ENCODE data around the gene RGL3. TPM values are rescaled to one million over a fixed set of nuclear protein-coding genes. Genes with fewer than 3 reads are reported as not detected.
"Not testable (repeated sequence)": the region's sequence is repeated elsewhere in the genome, so short reads cannot be mapped to it uniquely, and the experiment has no call there.

RGL3 gene
- total RNA-seq, 1 donor from 2014 or later, result 1.8 TPM

DNA sequence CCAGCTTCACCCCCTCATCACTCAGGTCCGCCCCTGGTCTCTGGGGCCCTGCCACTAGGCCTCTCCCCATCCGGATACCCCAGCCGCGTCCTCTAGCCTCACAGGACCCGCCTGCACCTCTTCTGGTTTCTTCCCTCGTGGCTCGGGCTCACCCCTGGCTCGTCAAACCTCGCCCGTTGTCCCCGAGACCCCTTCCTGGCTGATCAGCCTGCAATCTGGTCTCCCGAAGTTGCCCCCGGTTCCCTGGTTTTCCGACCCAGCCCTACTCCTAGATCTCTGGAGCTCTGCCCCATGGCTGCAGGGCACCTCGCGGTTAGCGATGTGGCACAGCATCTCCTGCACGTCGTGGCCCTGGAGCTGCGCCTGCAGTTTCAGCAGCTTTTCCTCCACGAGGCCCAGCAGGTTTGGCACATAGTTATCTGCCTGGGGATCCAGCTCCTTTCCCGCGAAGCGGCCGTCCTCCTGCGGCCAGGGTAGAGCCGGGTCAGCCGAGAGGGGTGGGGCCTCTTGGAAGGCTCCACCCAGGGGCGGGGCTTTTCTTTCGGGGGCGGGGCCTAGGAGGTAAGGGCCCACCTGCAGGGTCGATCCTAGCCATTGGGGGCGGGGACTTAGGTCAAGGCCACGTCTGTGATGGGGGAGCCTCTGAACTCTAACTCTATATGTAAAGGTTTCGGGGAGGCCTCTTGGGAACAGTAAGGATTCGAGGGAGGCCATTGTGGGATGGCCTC, 2.4 kb upstream of the RGL3 start:
- no peak for DNase-seq

DNA sequence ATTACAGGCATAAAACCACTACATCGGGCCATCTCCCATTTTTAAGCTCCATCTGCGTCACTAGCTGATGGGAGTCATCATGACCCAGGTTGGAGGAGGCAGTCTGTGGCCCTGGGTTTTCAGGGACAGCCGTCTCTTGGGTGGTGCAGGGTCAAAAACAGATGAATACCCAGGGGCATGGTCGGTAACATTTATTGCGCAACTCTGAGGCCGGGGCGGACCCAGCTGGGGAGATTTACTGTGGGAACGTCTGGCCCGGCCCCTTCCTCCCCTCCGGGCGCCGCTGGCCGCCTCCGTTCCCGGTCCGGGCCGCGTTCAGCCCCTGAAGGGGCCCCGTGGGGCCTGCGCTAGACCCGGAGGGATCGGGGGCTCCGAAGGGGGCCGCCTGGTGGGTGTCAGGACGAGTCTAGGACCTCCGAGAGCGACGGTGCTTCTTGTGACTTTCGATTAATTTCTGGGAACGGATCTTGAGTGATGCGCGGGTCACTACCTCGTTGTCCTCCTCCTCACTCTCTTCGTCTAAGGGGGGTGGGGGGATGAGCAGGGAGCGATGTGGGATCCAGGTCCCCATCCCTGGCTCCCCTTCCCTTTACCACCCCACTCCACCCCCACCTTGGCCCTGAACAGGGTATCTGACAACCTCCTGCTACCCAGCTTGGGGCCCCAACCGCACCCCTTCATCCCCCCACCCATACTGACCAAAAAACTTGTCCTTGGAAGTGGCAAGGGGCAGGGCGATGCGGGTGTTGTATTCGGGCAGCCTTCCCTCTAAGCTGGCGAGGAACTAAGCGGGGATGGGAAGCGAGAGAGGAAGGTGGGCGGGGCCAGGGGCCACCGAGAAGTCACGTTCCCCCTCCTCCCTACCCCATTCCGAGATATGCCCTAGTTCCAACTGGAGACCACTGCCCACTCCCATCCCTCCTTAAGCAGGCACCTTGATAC, 1.6 kb upstream of the RGL3 start:
- DNase-seq, result no peak

DNA sequence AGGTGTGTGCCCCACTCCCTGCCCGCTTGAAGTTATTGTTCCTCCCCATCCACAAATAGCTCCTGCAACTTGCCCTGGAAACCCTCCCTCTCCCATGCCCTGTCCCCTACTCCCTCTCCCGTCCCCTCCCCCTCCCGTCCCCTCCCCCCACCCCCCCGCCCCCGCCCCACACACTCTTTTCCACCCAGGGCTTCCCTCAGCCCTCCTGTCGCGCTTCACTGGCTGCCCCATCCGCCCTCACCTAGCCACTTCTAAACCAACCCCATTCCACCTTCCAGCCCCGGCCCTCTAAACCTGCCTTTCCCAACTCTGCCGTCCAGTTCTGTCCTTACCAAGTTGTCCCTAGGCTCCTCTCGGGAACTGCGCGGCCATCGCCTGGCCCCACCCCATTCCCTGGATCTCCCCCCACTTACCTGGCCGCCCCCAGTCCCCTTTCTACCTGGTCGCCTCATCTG, 993 bp downstream of the RGL3 start:
- no peak for DNase-seq

DNA sequence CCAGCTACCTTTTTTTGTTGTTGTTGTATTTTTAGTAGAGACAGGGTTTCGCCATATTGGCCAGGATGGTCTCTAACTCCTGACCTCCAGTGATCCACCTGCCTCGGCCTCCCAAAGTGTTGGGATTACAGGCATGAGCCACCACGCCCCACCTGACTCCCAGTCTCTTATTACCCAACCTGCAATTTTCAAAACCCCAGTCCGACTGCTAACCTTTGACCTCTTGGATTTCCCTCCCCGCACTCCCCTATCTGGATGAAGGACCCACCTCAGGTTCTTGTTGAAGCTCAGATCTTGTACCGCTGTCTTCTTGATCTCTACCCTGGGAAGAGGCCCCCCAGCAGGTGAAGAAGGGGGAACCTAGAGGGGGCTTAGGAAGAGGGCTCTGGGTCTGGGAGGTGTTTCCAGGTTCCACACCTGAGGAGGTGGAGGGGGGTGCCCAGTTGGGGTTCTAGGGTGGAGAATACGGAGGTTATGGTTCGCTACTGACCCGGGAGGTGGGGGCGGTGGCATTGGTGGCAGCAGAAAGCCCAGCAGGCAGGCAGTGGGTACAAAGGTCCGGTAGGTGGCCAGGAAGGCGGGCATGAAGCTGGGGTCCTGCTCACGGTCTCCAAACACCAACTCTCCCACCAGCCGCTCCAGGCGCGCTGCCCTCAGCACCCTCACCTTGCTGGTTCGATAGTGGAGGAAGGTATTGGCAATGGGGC, 2.6 kb downstream of the RGL3 start:
- DNase-seq, result no peak

DNA sequence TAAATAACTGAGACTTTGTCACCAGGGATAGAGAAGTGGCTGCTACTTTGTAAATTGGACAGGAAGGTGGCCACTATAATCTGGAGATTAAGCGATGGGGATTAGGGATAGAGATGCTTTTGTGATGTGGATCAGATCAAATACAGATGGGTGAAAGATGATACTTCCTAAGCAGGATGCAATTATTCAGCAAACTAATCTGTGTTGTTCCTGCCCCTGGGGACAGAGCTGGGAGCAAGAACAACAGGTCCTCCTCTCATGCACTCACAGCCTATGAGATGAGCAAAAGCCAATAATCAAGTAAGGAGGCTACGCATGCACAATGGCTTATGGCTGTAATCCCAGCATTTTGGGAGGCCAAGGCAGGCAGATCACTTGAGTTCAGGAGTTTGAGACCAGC, 4.6 kb downstream of the RGL3 start:
- DNase-seq, result no peak

DNA sequence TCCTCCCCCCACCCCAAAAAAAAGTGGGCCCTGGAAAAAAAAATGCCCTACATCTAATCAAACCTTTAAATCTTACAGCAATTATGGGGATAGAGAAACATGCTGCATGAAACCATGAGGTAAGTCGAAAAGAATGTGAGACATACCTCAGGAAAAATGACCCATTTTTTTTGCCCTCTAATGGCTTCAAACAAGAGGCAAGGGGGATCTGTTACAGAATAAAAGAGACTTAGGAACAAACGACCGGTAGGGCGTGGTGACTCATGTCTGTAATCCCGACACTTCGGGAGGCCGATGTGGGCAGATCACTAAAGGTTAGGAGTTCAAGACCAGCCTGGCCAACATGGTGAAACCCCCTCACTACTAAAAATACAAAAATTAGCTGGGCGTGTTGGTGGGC, 8.4 kb downstream of the RGL3 start:
- no peak for DNase-seq

DNA sequence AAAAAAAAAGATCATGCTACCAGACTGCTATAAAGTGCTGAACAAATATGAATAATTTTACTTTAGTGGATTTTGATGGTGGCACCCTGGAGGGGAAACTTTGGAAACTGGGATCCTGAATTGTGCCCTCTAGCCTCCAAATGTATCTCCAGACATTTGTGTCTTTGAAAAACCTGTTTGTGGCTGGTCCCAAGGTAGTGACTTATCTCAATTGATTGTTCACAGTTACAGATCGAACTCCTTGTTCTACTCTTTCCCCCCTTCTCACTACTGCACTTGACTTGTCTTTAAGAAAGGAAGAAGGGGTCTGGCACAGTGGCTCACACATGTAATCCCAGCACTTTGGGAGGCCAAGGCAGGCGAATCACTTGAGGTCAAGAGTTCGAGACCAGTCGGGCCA, 10.5 kb downstream of the RGL3 start:
- no peak for DNase-seq

DNA sequence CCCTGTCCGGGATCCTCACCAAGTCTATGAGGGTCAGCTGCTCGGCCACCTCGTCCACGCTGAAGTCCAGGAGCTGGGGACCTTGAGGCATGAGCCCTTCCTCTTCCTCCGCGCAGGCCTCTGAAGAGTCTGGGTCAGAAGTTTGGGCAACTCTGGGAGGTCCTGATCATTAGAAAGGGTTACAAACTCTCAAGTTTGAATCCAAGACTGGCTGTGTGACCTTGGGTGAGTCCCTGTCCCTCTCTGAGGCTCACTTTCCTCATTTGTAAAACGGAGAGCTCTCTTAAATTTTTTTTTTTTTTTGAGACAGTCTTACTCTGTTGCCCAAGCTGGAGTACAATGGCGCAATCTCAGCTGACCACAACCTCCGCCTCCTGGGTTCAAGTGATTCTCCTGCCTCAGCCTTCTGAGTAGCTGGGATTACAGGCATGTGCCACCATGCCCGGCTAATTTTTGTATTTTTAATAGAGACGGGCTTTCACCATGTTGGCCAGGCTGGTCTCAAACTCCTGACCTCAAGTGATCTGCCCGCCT, 12.3 kb downstream of the RGL3 start:
- not testable (repeated sequence) for DNase-seq

DNA sequence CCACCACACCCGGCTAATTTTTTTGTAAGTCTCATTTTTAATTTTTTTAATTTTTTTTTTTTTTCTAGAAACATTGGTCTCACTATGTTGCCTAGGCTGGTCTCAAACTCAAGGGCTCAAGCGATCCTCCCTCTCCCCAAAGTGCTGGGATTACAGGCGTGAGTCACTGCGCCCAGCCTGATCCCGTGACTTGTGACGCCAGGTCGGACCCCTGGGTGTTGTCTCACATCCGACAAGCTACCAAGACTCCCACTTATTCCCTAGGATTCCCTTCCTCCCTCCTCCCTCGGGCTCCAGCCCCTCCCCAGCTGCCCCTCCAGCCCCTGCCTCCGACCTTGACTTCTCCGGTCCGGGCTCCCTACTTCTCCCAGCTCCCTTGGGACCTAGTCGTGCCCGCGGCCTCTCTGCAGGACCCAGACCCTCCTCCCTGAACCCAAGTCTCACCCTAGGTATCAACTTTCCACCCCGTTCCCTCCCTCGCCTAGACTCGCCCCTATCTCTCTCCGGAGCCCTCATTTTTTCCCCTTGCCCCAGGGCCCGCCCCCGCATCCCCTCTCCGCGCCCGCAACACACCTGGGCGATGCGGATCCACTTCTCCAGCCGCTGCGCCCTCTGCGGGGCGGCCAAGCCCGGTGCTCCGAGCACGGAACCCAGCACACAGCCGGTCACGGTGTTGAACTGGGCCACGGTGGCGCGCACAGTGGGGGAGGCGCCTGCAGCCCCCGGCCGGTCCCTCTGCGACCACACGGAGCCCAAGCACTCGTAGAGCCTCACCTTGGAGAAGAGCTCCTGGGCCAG, 13.1 kb downstream of the RGL3 start:
- no peak for DNase-seq

DNA sequence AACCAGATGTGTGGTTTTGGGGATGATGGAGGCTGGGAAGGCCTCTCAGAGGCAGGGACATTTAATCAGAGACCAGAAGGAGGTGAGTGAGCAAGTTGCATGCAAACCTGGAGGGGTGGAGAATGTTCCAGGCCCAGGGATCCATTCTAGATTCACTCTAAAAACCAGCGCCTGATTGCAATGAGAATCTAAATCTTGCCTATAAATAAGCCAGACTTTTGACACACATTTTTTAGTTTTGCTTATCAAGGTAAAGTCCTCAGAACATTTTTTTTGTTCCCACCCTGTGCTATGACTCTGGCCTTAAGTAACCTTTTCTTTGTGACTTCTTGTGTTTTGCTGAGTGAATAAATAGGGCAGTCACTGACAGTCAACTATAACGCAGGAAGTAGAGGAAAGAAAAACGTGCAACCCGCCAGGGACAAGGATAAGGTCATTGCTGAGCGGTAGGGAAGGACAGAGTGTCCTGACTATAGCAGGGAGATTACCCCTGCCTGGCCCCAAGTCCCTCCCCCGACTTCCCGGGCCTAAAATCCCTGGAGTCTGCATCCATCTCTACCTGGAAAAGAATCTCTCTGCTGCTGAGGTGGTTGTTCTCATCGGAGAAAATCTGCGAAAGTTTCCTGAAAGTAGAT, 14.4 kb downstream of the RGL3 start:
- DNase-seq, result no peak

DNA sequence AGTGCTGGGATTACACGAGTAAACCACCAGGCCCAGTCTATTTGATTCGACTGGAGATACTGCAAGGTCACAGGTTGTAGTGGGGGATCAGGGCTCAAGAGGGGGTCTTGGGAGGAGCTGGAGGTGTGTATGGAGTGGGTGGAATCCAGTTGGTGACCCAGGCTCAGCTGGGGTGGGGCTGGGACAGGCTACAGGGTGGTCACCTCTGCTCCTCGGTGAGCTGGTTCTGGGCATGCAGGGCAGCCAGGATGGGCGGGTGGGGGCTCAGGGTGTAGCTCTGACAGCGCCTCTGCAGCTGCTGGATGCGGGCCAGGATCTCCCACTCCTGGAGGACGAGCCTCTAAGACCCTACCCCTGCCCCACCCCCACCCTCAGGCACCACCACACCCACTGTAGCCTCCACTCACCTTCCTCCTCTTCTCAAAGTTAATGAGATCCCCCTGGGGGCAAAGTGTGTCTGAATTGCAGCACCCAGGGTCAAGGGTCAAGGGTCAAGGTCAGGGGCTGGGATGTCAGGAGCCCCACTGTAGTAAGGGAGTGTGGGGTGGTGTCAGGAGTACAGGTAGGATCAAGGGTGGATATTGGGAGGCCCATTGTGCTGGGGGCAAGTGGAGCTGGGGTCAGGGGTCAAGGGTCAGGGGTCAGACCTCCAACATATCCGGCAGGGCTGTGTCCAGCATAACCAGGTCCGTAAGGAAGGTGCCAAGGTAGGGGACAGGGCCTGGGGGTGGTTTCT, 17.1 kb downstream of the RGL3 start:
- DNase-seq, result no peak

DNA sequence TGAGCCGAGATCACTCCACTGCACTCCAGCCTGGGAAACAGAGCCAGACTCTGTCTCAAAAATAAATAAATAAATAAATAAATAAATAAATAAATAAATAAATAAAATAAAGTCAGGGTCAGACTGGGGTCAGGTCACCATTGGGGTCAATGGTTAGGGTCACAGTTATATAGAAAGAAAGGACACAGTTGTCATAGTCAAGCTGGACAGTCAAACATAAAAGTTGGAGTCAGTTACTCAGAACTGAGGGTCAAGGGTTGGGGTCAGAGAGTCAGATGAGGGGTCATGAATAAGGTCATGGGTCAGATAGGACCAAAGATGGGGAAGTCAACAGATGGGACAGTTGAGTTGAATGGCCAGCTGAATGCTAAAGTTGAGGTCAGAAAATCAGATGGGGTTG, 18.3 kb downstream of the RGL3 start:
- DNase-seq, result no peak

DNA sequence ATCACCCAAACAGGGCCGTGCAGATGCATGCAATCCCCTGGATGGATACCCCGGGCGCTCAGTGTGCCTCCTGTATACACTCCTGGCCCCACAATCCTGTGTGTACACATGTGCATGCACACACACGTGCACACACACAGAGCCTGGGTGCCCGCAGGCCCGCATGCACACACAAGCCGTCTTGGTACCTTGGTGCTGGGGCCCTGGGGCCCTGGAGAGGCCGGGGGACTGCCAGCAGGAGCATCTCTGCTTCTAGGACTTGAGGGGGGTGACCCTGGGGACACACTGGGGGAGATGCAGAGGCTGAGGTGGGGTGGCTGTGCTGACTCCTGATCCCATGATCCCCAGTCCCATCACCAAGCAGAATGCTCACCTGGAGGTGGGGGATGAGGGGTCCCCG, 19.4 kb downstream of the RGL3 start:
- no peak for DNase-seq

DNA sequence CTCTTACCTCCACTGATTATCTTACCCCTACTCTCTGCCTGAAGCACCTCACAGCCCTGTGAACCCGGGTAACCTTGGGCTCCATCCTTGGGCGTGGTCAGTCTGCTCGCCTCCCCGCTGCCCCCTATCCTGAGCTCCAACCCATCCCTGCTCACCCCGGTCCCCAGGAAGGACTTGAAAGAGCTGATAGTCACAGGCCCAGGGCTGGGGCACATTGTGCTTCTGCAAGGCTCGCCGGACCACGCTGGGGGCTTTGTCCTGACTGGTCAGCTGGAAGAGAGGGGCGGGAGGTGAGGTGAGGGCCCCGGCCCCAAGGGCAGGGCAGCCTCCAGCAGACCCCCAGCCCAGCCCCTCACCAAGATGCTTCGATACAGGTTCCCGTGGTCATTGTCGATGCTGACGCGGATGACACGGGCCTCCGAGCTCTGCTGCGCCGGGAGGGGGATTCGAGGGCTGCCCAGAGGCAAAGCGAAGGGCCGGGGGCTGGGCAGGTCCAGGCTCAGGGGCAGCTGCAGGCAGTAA, 22.0 kb downstream of the RGL3 start:
- DNase-seq, result no peak

DNA sequence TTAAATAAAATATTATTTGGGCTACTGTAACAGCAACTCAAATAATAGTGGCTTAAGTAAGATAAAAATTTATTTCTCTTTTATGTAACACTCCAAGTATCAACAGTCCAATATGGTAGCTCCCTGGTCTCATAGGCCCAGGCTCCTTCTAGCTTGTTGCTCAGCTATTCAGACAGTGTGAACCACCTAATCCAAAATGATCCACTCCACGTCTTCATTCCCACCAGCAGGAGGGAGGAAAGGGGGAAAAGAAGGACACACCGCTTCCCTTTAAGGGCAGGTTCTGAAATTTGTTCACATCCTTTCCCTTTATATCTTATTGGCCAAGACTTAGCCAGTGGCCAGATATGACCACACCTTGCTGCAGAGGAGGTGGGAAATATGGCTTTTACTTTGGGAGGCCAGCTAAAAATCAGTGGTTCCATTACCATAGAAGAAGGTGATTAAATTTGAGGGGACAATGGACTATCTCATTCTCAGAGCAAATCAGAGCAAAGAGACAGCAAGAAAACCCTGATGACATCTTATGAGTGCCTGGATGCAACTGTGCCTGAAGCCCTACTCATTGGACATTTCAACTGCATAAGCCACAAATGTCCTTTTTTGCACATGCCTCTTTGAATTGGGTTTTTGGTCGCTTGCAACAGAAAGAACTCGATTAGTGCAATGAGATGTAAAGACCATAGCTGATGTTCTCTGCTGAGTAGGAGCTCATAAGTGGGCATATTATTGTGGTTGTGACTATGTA, 28.0 kb downstream of the RGL3 start:
- DNase-seq, result no peak

DNA sequence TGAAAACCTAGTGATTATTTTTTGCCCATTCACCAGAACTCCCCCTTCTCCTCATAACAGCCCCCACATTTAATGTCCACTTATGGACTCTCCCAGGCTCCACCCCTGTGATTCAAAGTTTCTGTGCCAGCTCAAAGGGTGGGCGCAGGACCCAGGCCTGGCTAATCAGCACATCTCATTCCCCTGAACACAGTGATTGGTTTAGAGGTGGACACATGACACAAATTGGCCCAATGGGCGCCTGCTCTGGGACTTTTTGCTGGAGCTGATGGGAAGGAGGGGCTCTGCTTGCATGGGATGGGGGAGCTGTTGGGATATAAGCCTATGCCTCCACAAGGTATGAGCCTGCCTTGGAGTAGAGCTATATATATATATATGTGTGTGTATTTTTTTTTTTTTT, 28.8 kb downstream of the RGL3 start:
- DNase-seq, result no peak

DNA sequence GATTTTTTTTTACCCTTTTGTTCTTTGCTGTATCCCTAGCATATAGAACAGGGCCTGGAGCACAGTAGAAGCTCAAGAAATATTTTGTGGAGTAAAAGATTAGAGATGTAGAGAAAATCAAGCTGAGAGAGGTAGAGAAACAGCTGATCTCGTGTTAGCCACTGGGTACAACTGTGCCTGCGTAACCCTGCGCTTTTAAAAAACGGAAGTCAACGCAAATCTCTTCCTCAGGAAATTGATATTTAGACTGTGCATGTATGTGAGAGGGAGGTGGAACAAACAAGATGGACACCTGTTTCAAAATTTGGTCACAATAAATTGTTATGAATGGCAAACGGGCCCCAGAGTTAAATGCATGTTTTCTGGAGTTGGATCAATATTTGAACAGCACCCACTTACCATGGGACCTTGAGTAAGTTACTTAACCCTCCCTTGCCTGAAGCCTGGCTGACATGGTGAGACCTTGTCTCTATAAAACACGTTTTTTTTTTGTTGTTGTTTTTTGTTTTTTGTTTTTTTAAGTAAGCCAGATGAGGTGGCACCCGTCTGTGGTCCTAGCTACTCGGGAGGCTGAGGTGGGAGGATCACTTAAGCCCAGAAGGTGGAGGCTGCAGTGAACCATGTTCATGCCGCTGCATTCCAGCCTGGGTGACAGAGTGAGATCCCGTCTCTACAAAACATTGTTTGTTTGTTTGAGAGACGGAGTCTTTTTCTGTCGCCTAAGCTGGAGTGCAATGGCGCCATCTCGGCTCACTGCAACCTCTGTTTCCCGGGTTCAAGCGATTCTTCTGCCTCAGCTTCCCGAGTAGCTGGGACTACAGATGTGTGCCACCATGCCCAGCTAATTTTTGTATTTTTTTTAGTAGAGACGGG, 31.7 kb downstream of the RGL3 start:
- DNase-seq, result no peak

DNA sequence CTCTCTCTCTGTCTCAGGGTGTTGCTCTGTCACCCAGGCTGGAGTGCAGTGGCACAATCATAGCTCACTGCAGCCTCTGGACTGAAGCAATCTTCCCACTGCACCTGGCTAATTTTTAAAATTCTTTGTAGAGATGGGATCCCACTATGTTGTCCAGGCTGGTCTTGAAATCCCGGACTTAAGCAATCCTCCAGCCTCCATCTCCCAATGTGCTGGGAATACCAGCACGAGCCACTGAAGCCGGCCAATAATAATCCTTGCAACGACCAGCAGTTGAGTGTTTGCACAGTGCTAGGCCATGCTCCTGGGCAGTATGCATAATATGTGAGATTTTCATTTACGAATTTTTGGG, 34.4 kb downstream of the RGL3 start:
- DNase-seq, result no peak

DNA sequence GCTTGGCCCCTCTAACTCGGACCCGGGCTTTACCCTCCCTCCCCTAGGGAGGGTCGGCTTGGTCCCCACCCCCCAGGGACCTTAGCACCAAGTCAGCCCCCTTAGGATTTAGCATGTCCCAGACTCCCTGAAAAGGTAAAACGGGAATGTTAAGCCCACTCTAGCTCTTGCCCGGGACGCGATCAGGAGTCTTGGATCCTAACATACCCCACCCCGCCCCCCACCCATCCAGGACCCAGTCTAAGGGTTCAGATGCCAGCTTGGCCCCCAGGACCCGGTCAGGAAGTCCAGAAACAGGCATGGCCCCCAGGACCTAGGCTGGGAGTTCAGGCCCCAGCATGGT, 35.4 kb downstream of the RGL3 start:
- DNase-seq, result no peak

All from skin of body (tissue), 2 donors.